ENCODE data around the gene GALNT15.

The GALNT15 gene

GRCh38 chr3:16179771-16180736, 5.6 kb downstream of the GALNT15 start:
- Histone ChIP-seq H3K27me3 (ENCODE audit: insufficient read depth, poor library complexity, severe bottlenecking) (no peaks in the 10 kb centered on the region), H3K4me3 (ENCODE audit: severe bottlenecking) (no peak overlapping the region), H3K4me1 (ENCODE audit: insufficient read depth, poor library complexity, severe bottlenecking) (peaks cover 4% of the 10 kb centered on the region), H3K27ac (ENCODE audit: poor library complexity, severe bottlenecking) (no peak overlapping the region), H3K36me3 (ENCODE audit: low read depth) (no peaks in the 10 kb centered on the region), H3K9me3 (ENCODE audit: severe bottlenecking) (no peaks in the 10 kb centered on the region)
- ATAC-seq (ENCODE audit: low read depth): no peak
- no peak for DNase-seq (ENCODE audit: low spot score)
- TF ChIP-seq CTCF (IDR thresholded peaks at IDR 0.05; ENCODE audit: poor library complexity, severe bottlenecking): no peak

GRCh38 chr3:16180737-16181134, 6.3 kb downstream of the GALNT15 start:
- no peak for ATAC-seq (ENCODE audit: low read depth)

GRCh38 chr3:16181361-16181760, 6.9 kb downstream of the GALNT15 start:
- no peak for ATAC-seq (ENCODE audit: low read depth)
- no peak for DNase-seq (ENCODE audit: low spot score)

More at GRCh38 chr3:16180737-16181134, 6.3 kb downstream of the GALNT15 start:
- Histone ChIP-seq H3K27me3 (ENCODE audit: insufficient read depth, poor library complexity, severe bottlenecking) (no peaks in the 10 kb centered on the region), H3K4me1 (ENCODE audit: insufficient read depth, poor library complexity, severe bottlenecking) (peaks cover 4% of the 10 kb centered on the region), H3K9me3 (ENCODE audit: severe bottlenecking) (no peaks in the 10 kb centered on the region), H3K27ac (ENCODE audit: poor library complexity, severe bottlenecking) (no peak overlapping the region), H3K4me3 (ENCODE audit: severe bottlenecking) (no peak overlapping the region), H3K36me3 (ENCODE audit: low read depth) (no peaks in the 10 kb centered on the region)
- TF ChIP-seq CTCF (IDR thresholded peaks at IDR 0.05; ENCODE audit: poor library complexity, severe bottlenecking): no peak
- DNase-seq (ENCODE audit: low spot score): no peak

GRCh38 chr3:16182183-16182582, 7.7 kb downstream of the GALNT15 start:
- H3K4me3 ChIP-seq (ENCODE audit: severe bottlenecking): no peak overlapping the region
- H3K9me3 ChIP-seq (ENCODE audit: severe bottlenecking): no peaks in the 10 kb centered on the region
- H3K36me3 ChIP-seq (ENCODE audit: low read depth): no peaks in the 10 kb centered on the region
- TF ChIP-seq CTCF (IDR thresholded peaks at IDR 0.05; ENCODE audit: poor library complexity, severe bottlenecking): no peak
- H3K4me1 ChIP-seq (ENCODE audit: insufficient read depth, poor library complexity, severe bottlenecking): peaks cover 4% of the 10 kb centered on the region
- no peak overlapping the region for H3K27ac ChIP-seq (ENCODE audit: poor library complexity, severe bottlenecking)
- no peak for ATAC-seq (ENCODE audit: low read depth)
- no peaks in the 10 kb centered on the region for H3K27me3 ChIP-seq (ENCODE audit: insufficient read depth, poor library complexity, severe bottlenecking)
- no peak for DNase-seq (ENCODE audit: low spot score)

More at GRCh38 chr3:16181361-16181760, 6.9 kb downstream of the GALNT15 start:
- no peak overlapping the region for H3K27ac ChIP-seq (ENCODE audit: poor library complexity, severe bottlenecking)
- H3K27me3 ChIP-seq (ENCODE audit: insufficient read depth, poor library complexity, severe bottlenecking): no peaks in the 10 kb centered on the region
- H3K4me1 ChIP-seq (ENCODE audit: insufficient read depth, poor library complexity, severe bottlenecking): peaks cover 4% of the 10 kb centered on the region
- no peaks in the 10 kb centered on the region for H3K36me3 ChIP-seq (ENCODE audit: low read depth)
- no peak for TF ChIP-seq CTCF (IDR thresholded peaks at IDR 0.05; ENCODE audit: poor library complexity, severe bottlenecking)
- H3K4me3 ChIP-seq (ENCODE audit: severe bottlenecking): no peak overlapping the region
- H3K9me3 ChIP-seq (ENCODE audit: severe bottlenecking): no peaks in the 10 kb centered on the region

- DNase-seq (ENCODE audit: low spot score) (no peak), ATAC-seq (ENCODE audit: low read depth) (no peak)
- no peak overlapping the region for H3K4me3 ChIP-seq (ENCODE audit: severe bottlenecking)
- H3K36me3 ChIP-seq (ENCODE audit: low read depth): no peaks in the 10 kb centered on the region
- no peak for TF ChIP-seq CTCF (IDR thresholded peaks at IDR 0.05; ENCODE audit: poor library complexity, severe bottlenecking)
- no peaks in the 10 kb centered on the region for H3K9me3 ChIP-seq (ENCODE audit: severe bottlenecking)
- H3K27me3 ChIP-seq (ENCODE audit: insufficient read depth, poor library complexity, severe bottlenecking): no peaks in the 10 kb centered on the region
- no peak overlapping the region for H3K27ac ChIP-seq (ENCODE audit: poor library complexity, severe bottlenecking)
- peaks cover 4% of the 10 kb centered on the region for H3K4me1 ChIP-seq (ENCODE audit: insufficient read depth, poor library complexity, severe bottlenecking)
These were observed 8.1 kb downstream of the GALNT15 start for GRCh38 chr3:16182612-16183011.

Measured in RWPE2 (cell line).